Activated CD4-positive, alpha-beta T cell treated with anti-CD3 and anti-CD28 coated beads, Interleukin-10, Interleukin-2, amounts not matched to agents 100 ng/mL and 50 ng/mL, durations not matched to agents 16 hours and 8 hours (primary cell): ENCODE results near the gene ZNF469.

Experiments used
- DNase-seq: peaks from one replicate; pipeline ENCODE4 v3.0.0-alpha.2; 2020

ZNF469 gene

DNA sequence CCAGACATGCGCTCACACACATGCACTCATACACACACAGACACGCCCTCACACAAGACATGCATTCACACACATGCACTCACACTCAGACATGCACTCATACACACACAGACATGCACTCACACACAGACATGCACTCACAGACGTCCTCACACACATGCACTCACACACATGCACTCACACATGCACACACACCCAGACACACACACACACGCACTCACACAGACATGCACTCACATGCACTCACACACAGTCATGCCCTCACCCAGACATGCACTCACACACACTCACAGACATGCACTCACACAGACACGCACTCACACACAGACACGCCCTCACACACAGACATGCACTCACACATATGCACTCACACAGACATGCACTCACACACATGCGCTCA lies 2.1 kb upstream of the ZNF469 start:
- no peak for DNase-seq

DNA sequence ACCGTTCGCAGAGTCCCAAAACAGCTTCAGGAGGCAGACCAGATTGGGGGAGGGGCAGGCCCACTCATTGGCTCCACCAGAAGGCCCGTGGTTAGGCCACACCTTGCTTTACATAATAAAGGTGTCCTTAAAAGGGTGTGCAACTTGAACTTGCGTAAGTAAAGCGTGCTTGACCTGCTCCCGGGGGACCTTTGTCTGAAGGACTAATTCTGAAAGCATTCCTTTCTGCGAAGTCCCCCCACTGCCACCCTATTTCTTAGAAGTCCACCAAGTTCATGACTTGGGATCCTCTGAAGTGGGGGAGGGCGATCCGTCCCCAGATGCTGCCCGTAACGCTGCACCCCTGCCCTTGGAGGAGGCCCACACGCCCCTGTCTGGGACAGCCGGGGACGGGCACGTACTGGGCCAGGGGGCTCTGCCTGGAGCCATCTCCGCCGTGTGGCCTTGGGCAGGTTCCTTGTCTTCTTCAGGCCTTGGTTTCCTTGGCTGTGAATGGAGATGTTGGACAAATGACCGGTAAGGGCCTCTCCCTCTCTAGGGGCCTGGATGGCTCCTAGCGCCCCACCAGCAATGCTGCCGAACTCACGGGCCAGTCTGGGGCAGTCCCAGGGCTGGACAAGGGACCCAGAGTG lies 823 bp upstream of the ZNF469 start:
- no peak for DNase-seq

DNA sequence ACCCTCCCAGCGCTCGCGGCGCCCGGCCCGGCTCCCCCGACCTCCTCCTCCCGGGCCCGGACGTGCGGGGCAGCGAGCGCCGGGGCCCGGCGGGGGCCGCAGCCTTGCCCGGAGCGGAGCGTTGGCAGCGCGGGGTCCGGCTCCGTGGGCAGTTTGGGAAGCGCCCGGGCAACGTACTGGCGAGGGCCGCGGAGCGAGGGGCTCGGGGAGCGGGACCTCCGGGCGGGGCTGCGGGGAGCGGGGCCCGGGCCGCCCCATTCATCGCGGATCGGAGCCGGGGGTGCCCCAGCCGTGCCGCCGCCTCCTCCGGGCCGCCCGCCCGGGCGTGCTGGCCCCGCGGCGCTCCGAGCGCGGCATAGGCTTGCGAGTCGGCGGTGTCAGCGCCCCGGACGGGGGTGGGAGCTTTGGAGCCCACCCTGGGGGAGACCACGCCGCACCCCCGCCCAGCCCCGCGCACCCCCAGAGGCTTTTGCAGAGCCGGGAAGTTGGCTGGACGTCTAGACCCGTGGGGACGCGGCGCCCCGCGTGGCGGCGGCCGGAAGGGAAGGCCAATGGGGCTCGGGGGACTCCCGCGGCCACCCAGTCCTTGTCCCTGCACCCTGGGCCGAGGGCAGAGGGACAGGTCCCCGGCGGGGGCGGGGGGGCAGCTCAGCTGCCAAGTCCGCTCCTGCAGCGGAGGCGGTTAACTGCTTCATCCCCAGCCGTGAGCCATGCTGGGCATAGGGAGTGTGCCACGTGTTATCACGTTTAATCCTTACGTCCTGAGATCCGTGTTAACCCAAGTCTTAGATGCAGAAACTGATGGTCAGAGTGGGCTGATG lies 852 bp downstream of the ZNF469 start:
- DNase-seq: no peak

DNA sequence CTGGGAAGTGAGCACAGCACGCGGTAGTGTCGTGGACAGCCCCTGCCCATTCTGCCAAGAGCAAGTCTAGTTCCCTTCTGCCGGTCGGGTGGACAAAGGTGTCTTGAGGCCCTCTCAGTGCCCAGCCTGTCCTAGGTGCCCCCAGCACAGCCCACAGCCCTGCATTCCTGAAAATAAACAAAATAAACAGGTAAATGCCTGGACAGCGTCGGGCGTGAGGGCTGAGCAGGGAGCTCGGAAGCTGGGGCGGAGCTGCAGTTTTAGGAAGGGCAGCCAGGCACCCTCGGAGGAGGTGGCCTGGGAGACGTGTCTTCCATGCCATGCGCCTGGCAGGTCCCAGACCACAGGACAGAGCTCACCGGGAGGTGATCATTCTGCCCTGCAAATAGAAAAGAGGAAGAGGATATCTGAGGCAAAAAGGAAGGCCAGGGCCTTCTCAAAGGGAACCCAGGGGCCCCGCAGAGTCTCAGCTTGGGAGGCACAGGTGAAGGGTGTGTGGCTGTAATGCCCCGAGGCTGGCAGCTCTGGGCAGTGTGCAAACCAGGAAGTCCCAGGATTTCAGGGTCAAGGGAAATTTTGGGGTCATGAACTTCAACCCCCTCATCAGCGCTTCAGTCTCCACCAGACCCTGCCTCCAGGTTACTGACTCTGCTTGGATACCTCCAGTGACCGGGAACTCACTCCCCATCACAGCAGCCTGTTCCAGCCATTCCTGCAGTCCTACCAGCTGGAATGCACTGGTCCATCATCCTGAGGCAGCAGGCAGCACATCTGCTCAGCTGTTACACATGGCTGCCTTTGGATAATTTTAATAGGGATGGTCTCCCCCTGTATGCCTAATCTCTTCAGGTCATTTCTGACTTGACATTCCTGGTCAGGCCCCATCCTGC lies 1.7 kb downstream of the ZNF469 start:
- no peak for DNase-seq

DNA sequence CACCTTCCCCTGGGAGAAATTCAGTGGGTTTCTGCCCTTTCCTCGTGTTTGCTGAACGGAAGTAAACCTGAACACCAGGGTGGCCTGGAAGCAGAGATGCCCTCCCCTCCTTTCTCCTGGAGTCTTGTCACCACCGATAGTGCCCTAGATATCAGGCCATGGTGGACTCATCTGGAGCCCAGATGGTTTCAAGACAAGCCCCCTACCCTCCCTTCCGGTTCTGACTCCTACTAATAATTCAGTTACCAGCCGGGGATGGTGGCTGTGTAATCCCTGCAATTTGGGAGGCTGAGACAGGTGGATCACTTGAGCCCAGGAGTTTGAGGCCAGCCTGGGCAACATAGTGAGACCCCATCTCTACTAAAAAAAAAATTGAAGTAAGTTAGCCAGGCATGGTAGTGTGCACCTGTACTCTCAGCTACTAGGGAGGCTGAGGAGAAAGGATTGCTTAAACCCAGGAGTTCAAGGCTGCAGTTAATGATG lies 2.4 kb downstream of the ZNF469 start:
- DNase-seq: no peak

DNA sequence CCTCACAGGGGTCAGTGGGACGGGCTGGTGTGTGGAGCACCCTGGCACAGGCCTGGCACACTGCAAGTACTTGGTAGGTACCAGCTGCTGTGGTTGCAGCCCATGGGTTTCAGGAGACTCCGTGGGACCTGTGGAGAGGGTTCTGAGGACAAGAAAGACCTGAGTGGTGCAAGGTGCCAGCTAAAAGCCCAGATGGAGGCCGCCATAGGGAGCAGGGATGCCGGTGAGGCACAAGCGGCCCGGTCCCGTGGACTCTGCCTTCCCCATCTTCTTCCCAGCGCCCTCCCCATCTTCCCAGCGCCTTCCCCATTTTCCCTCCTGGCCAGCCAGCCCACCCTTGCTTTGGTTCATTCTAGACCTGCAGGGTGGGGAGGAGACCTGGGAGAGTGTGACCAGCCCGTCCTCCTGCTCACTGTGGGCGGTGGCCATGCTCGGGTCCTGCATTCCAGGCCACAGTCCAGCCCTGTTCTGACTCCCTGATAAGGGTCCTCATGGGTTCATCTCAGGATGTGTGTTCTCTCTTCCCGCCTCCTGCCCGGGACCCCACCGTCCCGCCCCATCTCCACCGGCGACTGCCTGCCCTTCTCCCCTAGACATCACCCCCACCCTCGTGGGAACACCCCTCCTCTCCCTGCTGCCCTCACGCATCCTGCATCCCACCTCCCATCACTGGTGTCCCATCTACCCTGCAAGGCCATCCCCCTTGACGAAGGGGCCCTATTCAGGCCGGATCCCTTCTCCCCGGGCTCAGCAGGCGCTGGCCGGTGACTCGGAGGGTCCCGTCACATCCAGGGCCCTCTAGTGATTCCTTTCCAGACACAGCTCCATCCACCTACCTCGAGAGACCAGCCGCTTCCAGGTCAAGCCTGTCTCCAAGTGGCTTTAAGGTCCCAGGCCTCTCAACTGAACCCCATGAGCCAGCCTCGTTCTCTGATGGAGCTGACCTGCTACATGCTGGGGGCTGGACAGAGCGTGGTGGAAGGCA lies 3.4 kb downstream of the ZNF469 start:
- no peak for DNase-seq

- DNase-seq: no peak
Observed at GRCh38 chr16:88387180-88387765, 4.5 kb downstream of the ZNF469 start.

- DNase-seq: no peak
Observed at GRCh38 chr16:88387941-88388627, 5.3 kb downstream of the ZNF469 start.

- DNase-seq: no peak
Observed at GRCh38 chr16:88389191-88389590, 6.4 kb downstream of the ZNF469 start.

GRCh38 chr16:88389621-88390160 lies 6.9 kb downstream of the ZNF469 start:
- DNase-seq: no peak

DNA sequence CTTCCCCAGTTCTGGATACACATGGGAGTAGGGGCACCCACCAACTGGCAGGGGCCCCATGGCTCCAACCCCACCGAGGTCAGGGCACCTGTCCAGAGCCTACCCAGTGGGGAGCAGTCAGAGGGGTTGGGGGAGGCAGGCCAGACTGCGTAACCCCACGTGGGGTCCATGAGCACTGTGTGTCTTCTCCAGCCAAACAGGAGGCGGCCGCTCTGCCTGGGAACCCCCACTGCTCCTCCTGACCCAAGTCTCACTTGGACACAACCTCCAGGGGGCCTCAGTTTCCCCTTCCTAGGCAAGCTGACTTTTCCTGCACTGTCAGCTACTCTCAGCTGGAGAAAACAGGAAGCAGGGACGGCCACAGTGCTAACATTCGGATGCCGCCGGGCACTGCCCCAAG lies 7.5 kb downstream of the ZNF469 start:
- DNase-seq: no peak

GRCh38 chr16:88390735-88391134 lies 8.0 kb downstream of the ZNF469 start:
- no peak for DNase-seq

DNA sequence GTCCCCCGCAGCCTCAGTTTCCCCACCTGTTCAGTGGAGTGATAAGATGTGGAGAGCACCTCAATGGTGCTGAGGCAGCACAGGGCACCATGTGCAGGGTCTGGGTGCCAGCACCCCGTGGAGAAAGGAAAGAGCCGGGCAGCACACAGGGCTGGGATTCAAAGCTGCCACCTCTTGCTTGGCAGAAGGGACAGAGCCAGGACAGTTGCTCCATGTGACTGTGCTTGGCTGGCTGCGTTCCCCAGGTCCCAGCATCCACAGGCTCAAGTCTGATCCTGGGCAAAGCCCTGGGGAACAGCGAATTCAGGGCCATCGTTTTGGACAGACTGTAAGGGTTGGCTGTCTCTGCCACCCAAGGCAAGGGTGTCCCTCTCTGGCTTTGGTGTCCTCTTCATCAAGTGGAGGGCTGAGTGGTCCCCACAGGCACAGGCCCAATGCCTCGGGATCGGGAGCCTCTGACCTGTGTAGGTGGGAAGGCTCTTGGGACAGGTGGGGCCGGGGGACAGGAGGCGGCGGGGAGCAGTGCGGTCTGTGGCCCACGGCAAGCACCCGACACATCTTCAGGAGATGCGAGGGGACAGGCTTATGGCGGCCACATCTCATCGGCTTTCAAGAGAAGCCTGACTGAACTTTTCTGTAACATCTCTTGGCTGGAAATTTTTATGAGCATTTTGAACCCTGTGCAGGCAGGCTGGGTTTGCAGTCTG lies 8.5 kb downstream of the ZNF469 start:
- DNase-seq: no peak

GRCh38 chr16:88392111-88392510 lies 9.4 kb downstream of the ZNF469 start:
- no peak for DNase-seq

DNA sequence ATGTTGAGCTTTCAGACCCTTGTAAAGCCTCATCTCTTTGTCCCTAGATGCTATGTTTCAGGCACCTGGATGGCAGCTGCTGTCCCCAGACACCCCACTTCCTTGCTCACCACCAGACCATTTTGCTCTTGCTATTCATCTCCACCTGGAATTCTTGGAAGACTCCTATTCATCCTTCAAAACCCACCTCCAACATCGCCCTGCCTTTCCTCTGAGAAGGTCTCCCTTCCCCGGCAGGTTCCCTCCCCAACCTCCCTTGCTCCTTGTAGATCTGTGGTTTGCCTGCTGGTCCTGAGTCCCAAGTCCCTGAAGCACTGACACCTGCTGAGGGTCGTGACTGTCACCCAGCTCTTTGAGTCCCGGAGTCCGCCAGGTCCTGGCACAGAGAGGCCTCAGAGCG lies 9.9 kb downstream of the ZNF469 start:
- no peak for DNase-seq

GRCh38 chr16:88393034-88393433 lies 10.3 kb downstream of the ZNF469 start:
- DNase-seq: no peak

DNA sequence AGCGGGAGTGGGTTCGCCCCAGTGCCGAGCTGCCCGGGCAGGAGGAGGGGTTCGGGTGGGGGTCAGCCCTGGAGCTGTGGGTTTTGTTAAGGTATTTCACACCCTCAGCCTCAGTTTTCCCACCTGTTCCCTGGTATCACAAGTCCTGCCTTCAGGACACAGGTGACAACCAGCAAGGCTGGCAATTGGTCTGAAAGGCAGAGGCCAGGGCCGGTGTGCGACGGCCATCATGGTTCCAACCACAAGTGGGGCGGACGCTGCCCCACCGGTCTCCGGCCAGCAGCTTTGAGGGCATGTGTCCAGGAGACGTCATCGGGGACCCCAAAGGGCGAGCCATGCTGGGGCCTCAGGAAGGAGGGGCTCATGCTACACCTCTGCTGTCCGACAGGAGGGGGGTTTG lies 10.8 kb downstream of the ZNF469 start:
- no peak for DNase-seq

- no peak for DNase-seq
Observed at GRCh38 chr16:88394426-88394825, 11.7 kb downstream of the ZNF469 start.

- no peak for DNase-seq
Observed at GRCh38 chr16:88395669-88396584, 13.2 kb downstream of the ZNF469 start.
